Vagina (tissue), 2 donors: ENCODE results near the gene MDK.

ENCODE experiments used
- CTCF ChIP-seq, 3 experiments: fragments of 450-650 bp in 2 of 3; fragments of 200-600 bp in 1 of 3; sonication (generic) in 1 of 3; IDR thresholded peaks; one replicate each; pipeline ENCODE4 v1.5.1; 2017 to 2019; ENCODE audit warnings: antibody characterized with exemption in 3 of 3, mild to moderate bottlenecking in 2 of 3, moderate library complexity in 2 of 3
- POLR2A ChIP-seq, 2 donors: fragments of 450-650 bp; IDR thresholded peaks; one replicate each; pipeline ENCODE4 v1.6.1; 2017; ENCODE audit warnings: antibody characterized with exemption in 2 of 2, mild to moderate bottlenecking in 2 of 2, moderate library complexity in 2 of 2

DNA sequence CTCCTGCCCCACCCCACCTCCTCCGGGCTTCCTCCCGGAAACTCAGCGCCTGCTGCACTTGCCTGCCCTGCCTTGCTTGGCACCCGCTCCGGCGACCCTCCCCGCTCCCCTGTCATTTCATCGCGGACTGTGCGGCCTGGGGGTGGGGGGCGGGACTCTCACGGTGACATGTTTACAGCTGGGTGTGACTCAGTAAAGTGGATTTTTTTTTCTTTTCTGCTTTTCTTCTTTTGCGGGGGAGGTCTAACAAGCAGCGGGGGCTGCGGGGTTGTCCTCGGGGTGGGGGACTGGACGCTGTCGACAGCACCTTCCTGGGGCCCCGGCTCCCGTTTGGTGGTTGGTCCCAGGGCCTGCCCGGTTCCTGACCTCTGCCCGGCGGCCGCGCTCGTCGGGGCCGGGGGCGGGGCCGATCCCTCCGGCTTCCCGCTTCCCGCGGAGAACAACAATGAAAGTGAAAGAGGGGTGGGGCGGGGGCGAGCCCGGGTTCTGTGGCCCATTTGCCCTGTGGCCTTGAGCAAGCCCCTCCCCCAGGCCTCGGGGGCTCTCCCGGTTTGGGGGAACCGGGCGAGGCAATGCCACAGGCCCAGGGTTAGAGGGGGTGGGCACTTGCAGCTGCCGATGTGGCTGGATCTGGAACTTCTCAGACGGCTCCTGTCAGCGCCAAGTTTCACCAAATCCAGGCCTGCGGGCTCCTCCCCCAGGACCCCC, 975 bp upstream of the MDK start:
- TF ChIP-seq CTCF (IDR thresholded peaks at IDR 0.05) (no peak), POLR2A (IDR thresholded peaks at IDR 0.05) (no peak)
